ENCODE measurements around the gene FOXE3.
"Not testable (repeated sequence)": the region's sequence is repeated elsewhere in the genome, so short reads cannot be mapped to it uniquely, and the experiment has no call there.

The FOXE3 gene

DNA sequence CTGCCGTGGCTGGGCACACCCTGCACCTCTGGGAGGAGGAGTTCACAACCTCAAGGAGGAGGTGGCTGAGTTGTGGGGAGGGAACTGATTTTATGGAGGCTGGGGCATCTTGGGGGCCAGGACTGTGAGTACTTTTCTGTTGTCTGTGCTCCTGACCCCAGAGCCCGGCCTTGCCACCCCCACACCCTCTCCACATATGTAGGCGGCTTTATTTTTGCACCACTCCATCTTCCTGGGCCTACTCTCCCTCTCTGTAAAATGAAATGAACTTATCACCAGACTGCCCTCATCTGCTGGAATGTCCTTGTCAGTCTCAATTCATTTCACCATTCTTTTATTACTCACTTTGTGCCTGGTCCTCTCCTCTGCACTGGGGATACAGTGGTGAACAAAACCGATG is 34.5 kb downstream of the FOXE3 start:
- no peak overlapping the region for H3K4me3 ChIP-seq (ENCODE audit: insufficient read depth, low read length, poor library complexity, severe bottlenecking)
- no peak overlapping the region for H3K9ac ChIP-seq (ENCODE audit: low read length)
- no peaks in the 10 kb centered on the region for H4K20me1 ChIP-seq (ENCODE audit: low read depth, low read length)
- TF ChIP-seq EZH2phosphoT487 (conservative IDR thresholded peaks at IDR 0.05; ENCODE audit: low read length): no peak
- TF ChIP-seq, protein P1, sequence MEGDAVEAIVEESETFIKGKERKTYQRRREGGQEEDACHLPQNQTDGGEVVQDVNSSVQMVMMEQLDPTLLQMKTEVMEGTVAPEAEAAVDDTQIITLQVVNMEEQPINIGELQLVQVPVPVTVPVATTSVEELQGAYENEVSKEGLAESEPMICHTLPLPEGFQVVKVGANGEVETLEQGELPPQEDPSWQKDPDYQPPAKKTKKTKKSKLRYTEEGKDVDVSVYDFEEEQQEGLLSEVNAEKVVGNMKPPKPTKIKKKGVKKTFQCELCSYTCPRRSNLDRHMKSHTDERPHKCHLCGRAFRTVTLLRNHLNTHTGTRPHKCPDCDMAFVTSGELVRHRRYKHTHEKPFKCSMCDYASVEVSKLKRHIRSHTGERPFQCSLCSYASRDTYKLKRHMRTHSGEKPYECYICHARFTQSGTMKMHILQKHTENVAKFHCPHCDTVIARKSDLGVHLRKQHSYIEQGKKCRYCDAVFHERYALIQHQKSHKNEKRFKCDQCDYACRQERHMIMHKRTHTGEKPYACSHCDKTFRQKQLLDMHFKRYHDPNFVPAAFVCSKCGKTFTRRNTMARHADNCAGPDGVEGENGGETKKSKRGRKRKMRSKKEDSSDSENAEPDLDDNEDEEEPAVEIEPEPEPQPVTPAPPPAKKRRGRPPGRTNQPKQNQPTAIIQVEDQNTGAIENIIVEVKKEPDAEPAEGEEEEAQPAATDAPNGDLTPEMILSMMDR (IDR thresholded peaks at IDR 0.05; ENCODE audit: insufficient read depth, low read length, poor library complexity, severe bottlenecking): no peak
- no peak overlapping the region for H3K27ac ChIP-seq (ENCODE audit: low read depth, low read length)
- no peaks in the 10 kb centered on the region for H3K9me2 ChIP-seq (replicated peaks; ENCODE audit: insufficient read depth, low read length)
- H3K9me3 ChIP-seq (ENCODE audit: insufficient read depth, low read length): no peaks in the 10 kb centered on the region
- no peak overlapping the region for H2AFZ ChIP-seq (ENCODE audit: low read depth, low read length, severe bottlenecking)
- no peaks in the 10 kb centered on the region for H3K36me3 ChIP-seq (ENCODE audit: low read length)
- H3F3A ChIP-seq (ENCODE audit: insufficient read depth): no peaks in the 10 kb centered on the region
- H3K27me3 ChIP-seq (ENCODE audit: low read length): no peaks in the 10 kb centered on the region
- H3K4me2 ChIP-seq (ENCODE audit: low read depth, low read length, poor library complexity, severe bottlenecking): no peak overlapping the region
- no peaks in the 10 kb centered on the region for H3K79me2 ChIP-seq (ENCODE audit: insufficient read depth, low read length)

DNA sequence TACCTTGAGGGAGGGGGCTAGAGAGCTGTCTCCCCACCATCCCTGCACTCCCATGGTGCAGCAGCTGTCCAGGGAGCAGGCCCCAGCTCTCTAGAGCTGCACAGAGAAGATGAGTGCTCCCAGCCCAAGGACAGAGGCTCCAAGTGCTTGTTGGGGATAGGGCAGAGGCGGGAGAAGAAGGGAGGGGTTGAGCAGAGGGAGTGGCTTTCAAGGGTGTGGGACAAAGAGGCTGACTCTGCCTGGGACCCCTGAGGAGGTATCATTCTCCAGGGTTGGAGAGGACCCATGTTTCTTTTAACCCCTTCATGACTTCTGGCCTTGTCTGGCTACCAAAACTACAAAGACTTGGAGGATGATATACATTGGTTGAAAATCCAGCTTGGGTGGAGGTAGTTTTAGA is 36.3 kb downstream of the FOXE3 start:
- TF ChIP-seq, protein P1 (IDR thresholded peaks at IDR 0.05; ENCODE audit: insufficient read depth, low read length, poor library complexity, severe bottlenecking): no peak
- TF ChIP-seq EZH2phosphoT487 (conservative IDR thresholded peaks at IDR 0.05; ENCODE audit: low read length): no peak
- H2AFZ ChIP-seq (ENCODE audit: low read depth, low read length, severe bottlenecking): no peak overlapping the region
- H4K20me1 ChIP-seq (ENCODE audit: low read depth, low read length): no peaks in the 10 kb centered on the region
- H3F3A ChIP-seq (ENCODE audit: insufficient read depth): no peaks in the 10 kb centered on the region
- no peak overlapping the region for H3K27ac ChIP-seq (ENCODE audit: low read depth, low read length)
- H3K79me2 ChIP-seq (ENCODE audit: insufficient read depth, low read length): no peaks in the 10 kb centered on the region
- H3K4me2 ChIP-seq (ENCODE audit: low read depth, low read length, poor library complexity, severe bottlenecking): no peak overlapping the region
- H3K27me3 ChIP-seq (ENCODE audit: low read length): no peaks in the 10 kb centered on the region
- H3K9me3 ChIP-seq (ENCODE audit: insufficient read depth, low read length): no peaks in the 10 kb centered on the region
- H3K9me2 ChIP-seq (replicated peaks; ENCODE audit: insufficient read depth, low read length): no peaks in the 10 kb centered on the region
- no peaks in the 10 kb centered on the region for H3K36me3 ChIP-seq (ENCODE audit: low read length)
- H3K4me3 ChIP-seq (ENCODE audit: insufficient read depth, low read length, poor library complexity, severe bottlenecking): no peak overlapping the region
- H3K9ac ChIP-seq (ENCODE audit: low read length): no peak overlapping the region

DNA sequence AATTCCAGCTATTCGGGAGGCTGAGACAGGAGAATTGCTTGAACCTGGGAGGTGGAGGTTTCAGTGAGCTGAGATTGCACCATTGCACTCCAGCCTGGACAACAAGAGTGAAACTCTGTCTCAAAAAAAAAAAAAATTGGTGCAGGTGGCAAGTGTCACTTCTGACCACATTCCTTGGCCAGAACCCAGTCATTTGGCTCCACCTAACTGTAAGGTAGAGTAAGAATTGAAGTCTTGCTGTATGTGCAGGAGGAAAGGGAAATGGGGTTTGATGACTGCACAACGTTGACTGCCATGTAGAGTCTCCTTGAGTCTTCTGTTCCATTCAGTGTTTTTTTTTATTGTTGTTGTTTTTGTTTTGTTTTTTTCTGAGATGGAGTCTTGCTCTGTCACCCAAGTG is 37.8 kb downstream of the FOXE3 start:
- not testable (repeated sequence) for H3K9me2 ChIP-seq (replicated peaks; ENCODE audit: insufficient read depth, low read length); H3K9me3 ChIP-seq (ENCODE audit: insufficient read depth, low read length); H2AFZ ChIP-seq (ENCODE audit: low read depth, low read length, severe bottlenecking); H3K27ac ChIP-seq (ENCODE audit: low read depth, low read length); H4K20me1 ChIP-seq (ENCODE audit: low read depth, low read length); H3K36me3 ChIP-seq (ENCODE audit: low read length); H3K4me2 ChIP-seq (ENCODE audit: low read depth, low read length, poor library complexity, severe bottlenecking); H3K9ac ChIP-seq (ENCODE audit: low read length); H3F3A ChIP-seq (ENCODE audit: insufficient read depth); H3K27me3 ChIP-seq (ENCODE audit: low read length); H3K4me3 ChIP-seq (ENCODE audit: insufficient read depth, low read length, poor library complexity, severe bottlenecking); H3K79me2 ChIP-seq (ENCODE audit: insufficient read depth, low read length)

DNA sequence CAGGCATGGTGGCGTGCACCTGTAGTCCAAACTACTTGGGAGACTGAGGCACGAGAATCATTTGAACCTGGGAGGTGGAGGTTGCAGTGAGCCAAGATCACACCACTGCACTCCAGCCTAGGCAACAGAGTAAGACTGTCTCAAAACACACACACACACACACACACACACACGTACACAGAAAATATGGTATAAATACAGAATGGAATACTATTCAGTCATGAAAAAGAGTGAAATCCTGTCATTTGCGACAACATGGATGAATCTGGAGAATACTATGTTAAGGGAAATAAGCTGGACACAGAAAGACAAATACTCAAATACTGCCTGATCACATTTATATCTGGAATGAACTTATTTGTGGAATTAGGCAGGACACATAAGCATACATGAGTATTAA is 40.2 kb downstream of the FOXE3 start:
- H3K9me3 ChIP-seq (ENCODE audit: insufficient read depth, low read length): no peaks in the 10 kb centered on the region

DNA sequence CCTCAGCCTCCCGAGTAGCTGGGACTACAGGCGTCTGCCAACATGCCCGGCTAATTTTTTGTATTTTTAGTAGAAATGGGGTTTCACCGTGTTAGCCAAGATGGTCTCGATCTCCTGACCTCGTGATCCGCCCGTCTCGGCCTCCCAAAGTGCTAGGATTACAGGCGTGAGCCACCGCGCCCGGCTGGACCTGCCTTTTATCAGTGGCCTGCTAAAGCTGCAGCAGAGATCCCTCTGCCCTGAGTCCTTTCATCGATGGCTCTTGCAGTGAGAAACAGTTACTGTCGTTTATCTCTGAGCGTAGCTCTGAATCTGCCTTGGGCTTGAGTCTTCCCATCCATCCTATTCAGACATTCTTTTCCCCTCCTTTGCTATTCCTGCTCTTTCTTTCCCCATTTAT is 41.5 kb downstream of the FOXE3 start:
- H3K79me2 ChIP-seq (ENCODE audit: insufficient read depth, low read length); H3K36me3 ChIP-seq (ENCODE audit: low read length); H2AFZ ChIP-seq (ENCODE audit: low read depth, low read length, severe bottlenecking); H3F3A ChIP-seq (ENCODE audit: insufficient read depth); H3K4me2 ChIP-seq (ENCODE audit: low read depth, low read length, poor library complexity, severe bottlenecking); H3K27me3 ChIP-seq (ENCODE audit: low read length); H3K9ac ChIP-seq (ENCODE audit: low read length); H3K9me3 ChIP-seq (ENCODE audit: insufficient read depth, low read length); H3K27ac ChIP-seq (ENCODE audit: low read depth, low read length); H3K4me3 ChIP-seq (ENCODE audit: insufficient read depth, low read length, poor library complexity, severe bottlenecking); H4K20me1 ChIP-seq (ENCODE audit: low read depth, low read length); H3K9me2 ChIP-seq (replicated peaks; ENCODE audit: insufficient read depth, low read length): not testable (repeated sequence)

More for the DNA sequence above, 40.2 kb downstream of the FOXE3 start:
- no peaks in the 10 kb centered on the region for H3K27me3 ChIP-seq (ENCODE audit: low read length)
- H3K27ac ChIP-seq (ENCODE audit: low read depth, low read length): no peak overlapping the region
- TF ChIP-seq, protein P1 (IDR thresholded peaks at IDR 0.05; ENCODE audit: insufficient read depth, low read length, poor library complexity, severe bottlenecking): no peak
- TF ChIP-seq EZH2phosphoT487 (conservative IDR thresholded peaks at IDR 0.05; ENCODE audit: low read length): no peak
- no peaks in the 10 kb centered on the region for H3K9me2 ChIP-seq (replicated peaks; ENCODE audit: insufficient read depth, low read length)
- no peaks in the 10 kb centered on the region for H3K36me3 ChIP-seq (ENCODE audit: low read length)
- no peak overlapping the region for H2AFZ ChIP-seq (ENCODE audit: low read depth, low read length, severe bottlenecking)
- no peak overlapping the region for H3K4me3 ChIP-seq (ENCODE audit: insufficient read depth, low read length, poor library complexity, severe bottlenecking)
- H3K79me2 ChIP-seq (ENCODE audit: insufficient read depth, low read length): no peaks in the 10 kb centered on the region
- no peaks in the 10 kb centered on the region for H4K20me1 ChIP-seq (ENCODE audit: low read depth, low read length)
- H3F3A ChIP-seq (ENCODE audit: insufficient read depth): no peaks in the 10 kb centered on the region
- no peak overlapping the region for H3K9ac ChIP-seq (ENCODE audit: low read length)
- no peak overlapping the region for H3K4me2 ChIP-seq (ENCODE audit: low read depth, low read length, poor library complexity, severe bottlenecking)
